IMR-90 (cell line): ENCODE results near the gene ARVCF. TPM values are rescaled to one million over a fixed set of nuclear protein-coding genes. Genes with fewer than 3 reads are reported as not detected.

Source experiments
- ATAC-seq: fragments of 200-7000 bp; cut with Tn5 transposase; 2 replicates; pipeline ENCODE4 v1.9.1; 2020; ENCODE audit warnings: low read depth, mild to moderate bottlenecking, moderate library complexity
- BruUV-seq: library from RNA; stranded (reverse); fragments of 400-500 nt; replicated peaks from 2 replicates; lab custom pipeline; 2021; lab: Mats Ljungman, UMichigan
- CTCF ChIA-PET: fragments of 300-600 bp; formaldehyde crosslinking; extraction: SDS; loops from one replicate; lab custom pipeline; 2021; ENCODE audit warnings: antibody characterized with exemption; lab: Yijun Ruan, JAX
- POLR2A ChIA-PET: fragments of 300-600 bp; sonication (Branson Sonifier 250); formaldehyde crosslinking; loops from one replicate; lab custom pipeline; 2022; ENCODE audit warnings: antibody characterized with exemption; ENCODE audit not compliant: unreplicated experiment; lab: Charles Lee
- DNase-seq: peaks from one replicate; pipeline ENCODE4 v3.0.0; 2013
- H2AFZ ChIP-seq: replicated peaks from 2 replicates; pipeline ENCODE3; 2013; ENCODE audit warnings: low read length, mild to moderate bottlenecking; ENCODE audit not compliant: poor library complexity
- H2AK5ac ChIP-seq: 2 replicates; pipeline ENCODE4 v1.6.1; 2013; ENCODE audit warnings: low read depth, low read length, inconsistent platforms
- H2AK9ac ChIP-seq: replicated peaks from 2 replicates; pipeline ENCODE3; 2013; ENCODE audit warnings: mild to moderate bottlenecking, low read depth, low read length, moderate library complexity; ENCODE audit not compliant: poor library complexity
- H2BK120ac ChIP-seq: 2 replicates; pipeline ENCODE4 v1.6.1; 2013; ENCODE audit warnings: low read depth, low read length, inconsistent platforms
- H2BK15ac ChIP-seq: 3 replicates; pipeline ENCODE4 v1.6.1; 2013; ENCODE audit warnings: low read depth, low read length, inconsistent platforms
- H2BK20ac ChIP-seq: 2 replicates; pipeline ENCODE4 v1.6.1; 2013; ENCODE audit warnings: low read depth, mild to moderate bottlenecking, inconsistent platforms, low read length, moderate library complexity
- H2BK5ac ChIP-seq: 2 replicates; pipeline ENCODE4 v1.6.1; 2013; ENCODE audit warnings: mild to moderate bottlenecking, low read depth, low read length, inconsistent platforms; ENCODE audit not compliant: poor library complexity, severe bottlenecking
- H3K14ac ChIP-seq: replicated peaks from 2 replicates; pipeline ENCODE4 v1.6.1; 2013; ENCODE audit warnings: low read depth, low read length, inconsistent platforms
- H3K18ac ChIP-seq: 2 replicates; pipeline ENCODE4 v1.6.1; 2013; ENCODE audit warnings: low read depth, low read length, control low read depth
- H3K23ac ChIP-seq: 2 replicates; pipeline ENCODE4 v1.6.1; 2013; ENCODE audit warnings: low read depth, low read length, inconsistent platforms
- H3K27ac ChIP-seq: 2 replicates; pipeline ENCODE4 v1.5.1; 2013; ENCODE audit warnings: mild to moderate bottlenecking, control low read depth, low read length; ENCODE audit not compliant: insufficient read depth
- H3K27me3 ChIP-seq: 2 replicates; pipeline ENCODE4 v1.6.1; 2013; ENCODE audit warnings: low read length; ENCODE audit not compliant: control insufficient read depth, insufficient read depth
- H3K36me3 ChIP-seq: 2 replicates; pipeline ENCODE4 v1.6.1; 2013; ENCODE audit warnings: low read length, mixed read lengths; ENCODE audit not compliant: control insufficient read depth, insufficient read depth
- H3K4ac ChIP-seq: 2 replicates; pipeline ENCODE4 v1.6.1; 2013; ENCODE audit warnings: low read depth, low read length, inconsistent platforms
- H3K4me1 ChIP-seq: 2 replicates; pipeline ENCODE4 v1.6.1; 2013; ENCODE audit warnings: low read length, mixed read lengths; ENCODE audit not compliant: control insufficient read depth, insufficient read depth
- H3K4me2 ChIP-seq: 2 replicates; pipeline ENCODE4 v1.6.1; 2013; ENCODE audit warnings: low read depth, mild to moderate bottlenecking, control low read depth, low read length, moderate library complexity
- H3K4me3 ChIP-seq: 2 replicates; pipeline ENCODE4 v1.5.1; 2013; ENCODE audit warnings: low read depth, mild to moderate bottlenecking, control low read depth, low read length, moderate library complexity; ENCODE audit not compliant: insufficient read depth
- H3K56ac ChIP-seq: 2 replicates; pipeline ENCODE4 v1.6.1; 2013; ENCODE audit warnings: low read length, inconsistent platforms; ENCODE audit not compliant: insufficient read depth; ENCODE audit errors: extremely low read depth
- H3K79me1 ChIP-seq, 2 experiments: 2 replicates each; pipeline ENCODE4 v1.6.1; 2013; ENCODE audit warnings: low read length in 2 of 2, inconsistent platforms in 1 of 2, low read depth in 1 of 2
- H3K9ac ChIP-seq: 2 replicates; pipeline ENCODE4 v1.6.1; 2013; ENCODE audit warnings: low read depth, low read length, control low read depth
- H3K9me1 ChIP-seq: 2 replicates; pipeline ENCODE4 v1.6.1; 2013; ENCODE audit warnings: low read length, inconsistent platforms; ENCODE audit not compliant: insufficient read depth
- H3K9me3 ChIP-seq: 2 replicates; pipeline ENCODE4 v1.6.1; 2013; ENCODE audit warnings: low read length; ENCODE audit not compliant: control insufficient read depth, insufficient read depth
- H4K20me1 ChIP-seq: 2 replicates; pipeline ENCODE4 v1.6.1; 2013; ENCODE audit warnings: low read length, inconsistent platforms; ENCODE audit not compliant: insufficient read depth
- H4K5ac ChIP-seq: 2 replicates; pipeline ENCODE4 v1.6.1; 2013; ENCODE audit warnings: mild to moderate bottlenecking, low read depth, low read length, control low read depth
- H4K8ac ChIP-seq, 2 experiments: 2 replicates each; pipeline ENCODE4 v1.6.1; 2013; ENCODE audit warnings: low read depth in 2 of 2, low read length in 2 of 2, control low read depth in 1 of 2, inconsistent platforms in 1 of 2
- H4K91ac ChIP-seq: 2 replicates; pipeline ENCODE4 v1.6.1; 2013; ENCODE audit warnings: low read depth, low read length, inconsistent platforms; ENCODE audit not compliant: insufficient read depth
- CEBPB ChIP-seq: IDR thresholded peaks from 2 replicates; pipeline ENCODE4 v1.6.1; 2012; ENCODE audit warnings: low read depth, low read length, improper control_type of control experiment
- CHD1 ChIP-seq: IDR thresholded peaks from 2 replicates; pipeline ENCODE4 v1.6.1; 2012; ENCODE audit warnings: low read depth, low read length, improper control_type of control experiment
- CTCF ChIP-seq: conservative IDR thresholded peaks from 2 replicates; pipeline ENCODE4 v1.5.1; 2012; ENCODE audit warnings: mild to moderate bottlenecking, low read depth, low read length, improper control_type of control experiment
- FOS ChIP-seq: fragments of 150-350 bp; IDR thresholded peaks from 2 replicates; pipeline ENCODE4 v1.6.1; 2016; ENCODE audit warnings: low read depth, low read length
- MXI1 ChIP-seq: IDR thresholded peaks from 2 replicates; pipeline ENCODE4 v1.6.1; 2012; ENCODE audit warnings: low read depth, mild to moderate bottlenecking, low read length, moderate library complexity, borderline replicate concordance
- POLR2A ChIP-seq: IDR thresholded peaks from 2 replicates; pipeline ENCODE4 v1.6.1; 2012; ENCODE audit warnings: mild to moderate bottlenecking, low read depth, low read length
- RCOR1 ChIP-seq: IDR thresholded peaks from 2 replicates; pipeline ENCODE4 v1.6.1; 2012; ENCODE audit warnings: mild to moderate bottlenecking, low read length, improper control_type of control experiment; ENCODE audit not compliant: insufficient replicate concordance
- RFX5 ChIP-seq: IDR thresholded peaks from 2 replicates; pipeline ENCODE4 v1.8.0; 2012; ENCODE audit warnings: low read depth, mild to moderate bottlenecking, low read length, moderate library complexity
- WGBS, 2 experiments: methylation state at CpG; one replicate each; pipeline versions ENCODE4 v1.1.5 to v1.1.7; 2013; ENCODE audit warnings: missing lambda C conversion rate in 2 of 2; ENCODE audit not compliant: insufficient read length in 1 of 2; ENCODE audit errors: extremely low coverage in 2 of 2; 5-methylcytosine and 5-hydroxymethylcytosine counted together
- dilution Hi-C: fragments of 300-500 bp; cut with HindIII; formaldehyde crosslinking; loops from one replicate; pipeline ENCODE4 v1.14.3; 2018; ENCODE audit warnings: low sequenced_read_pairs; ENCODE audit not compliant: unreplicated experiment
- in situ Hi-C: fragments of 300-500 bp; cut with MboI; formaldehyde crosslinking; loops from 3 replicates; pipeline ENCODE4 v1.14.3; 2019; ENCODE audit warnings: low sequenced_read_pairs, inconsistent platforms, mixed read lengths
- intact Hi-C: fragments of 100-400 bp; cut with micrococcal nuclease; formaldehyde crosslinking; loops from 2 replicates; pipeline ENCODE4 v1.10.0; 2022
- polyA plus RNA-seq, 3 experiments: library from polyadenylated mRNA; depleted of rRNA; stranded (reverse); fragments of >200 nt; gene quantifications; 2 replicates each; pipeline ENCODE4 v1.2.3, GENCODE V29; 2012; ENCODE audit warnings: low replicate concordance in 1 of 3
- total RNA-seq: library from RNA; depleted of rRNA; stranded (reverse); fragments of >200 nt; gene quantifications from 2 replicates; pipeline ENCODE4 v1.2.3, GENCODE V29; 2012

The ARVCF gene
- total and polyA plus RNA-seq, 2 of the 4 experiments (the other 2 are of a cell fraction): 8.6 to 14.1 TPM

- Histone ChIP-seq H3K27me3 (no peaks in the 10 kb centered on the region), H3K36me3 (no peaks in the 10 kb centered on the region), H3K4me2 (peak within 1 kb of the TSS; percentile 93), H2BK120ac (peak within 1 kb of the TSS; percentile 92), H2BK15ac (peak within 1 kb of the TSS; percentile 98; the same call in 2 of the 3 replicates), H2BK5ac (peak within 1 kb of the TSS; percentile 99), H3K9me1 (peaks cover 11% of the 10 kb centered on the region), H3K56ac (peak within 1 kb of the TSS; percentile 99), H3K79me1 (peaks cover 35 to 75% of the 10 kb centered on the region in 2 experiments), H3K4me1 (peaks cover 24% of the 10 kb centered on the region), H3K14ac (peak within 1 kb of the TSS; percentile 100), H3K23ac (peak within 1 kb of the TSS; percentile 100), H3K4me3 (peak within 1 kb of the TSS; percentile 91), H3K18ac (peak within 1 kb of the TSS; percentile 98), H3K27ac (peak within 1 kb of the TSS; percentile 99), H4K20me1 (no peaks in the 10 kb centered on the region), H3K4ac (peak within 1 kb of the TSS; percentile 100), H2BK20ac (peak within 1 kb of the TSS; percentile 80), H3K9me3 (peaks cover under 1% of the 10 kb centered on the region; the same call in 1 of the 2 replicates), H2AK9ac (peak within 1 kb of the TSS; percentile 100), H4K91ac (peak within 1 kb of the TSS; percentile 97), H4K5ac (peak within 1 kb of the TSS; percentile 97), H3K9ac (peak within 1 kb of the TSS; percentile 100), H2AK5ac (peak within 1 kb of the TSS; percentile 99), H4K8ac (peak within 1 kb of the TSS; percentile 96 to 98), H2AFZ (peak within 1 kb of the TSS; percentile 97)
- dilution Hi-C loops: no loop called here
- WGBS, 2 experiments: 1% methylated on average over 24 of the region's 63 CpGs; no CpG with 5 or more reads in 1 of the 2 experiments
- intact Hi-C loops: loop anchor here (5.0 kb wide), 1 partner anchor 49 kb away; no protein-coding TSS in a partner anchor
- CTCF ChIA-PET: no interaction called here
- ATAC-seq (peak; percentile 75), DNase-seq (peak; percentile 57)
- TF ChIP-seq CEBPB (no peak), CTCF (no peak), MXI1 (no peak), CHD1 (no peak), RCOR1 (no peak), POLR2A (peak; percentile 69; the same call in 1 of the 2 replicates), FOS (no peak), RFX5 (no peak)
- POLR2A ChIA-PET: no interaction called here
- BruUV-seq: no TSS peak
- in situ Hi-C loops: no loop called here
Measured at GRCh38 chr22:19941365-19942082, 75.1 kb downstream of the ARVCF start, which contains the start of the genes COMT and TXNRD2. Gene COMT, plus strand, starts transcription at chr22:19941772. Its CDS starts 20,755 bp downstream, at chr22:19962527. Gene TXNRD2, minus strand, starts transcription at chr22:19941818. Its CDS starts 15 bp downstream, at chr22:19941803.
